Thyroid gland (tissue), 4 donors: Measurements from ENCODE around the gene SPATA7. TPM values are rescaled to one million over a fixed set of nuclear protein-coding genes. Genes with fewer than 3 reads are reported as not detected.

Experiments
- DNase-seq, 2 donors: peaks; one replicate each; pipeline ENCODE4 v3.0.0-alpha.2; 2019
- H3K27ac ChIP-seq, 3 donors: fragments of 200-600 bp; sonication (generic); 1 replicate in 2 of 3; 2 replicates in 1 of 3; pipeline ENCODE4 v1.5.1; 2016 to 2019; ENCODE audit warnings: mild to moderate bottlenecking in 1 of 3, moderate library complexity in 1 of 3
- H3K27me3 ChIP-seq: fragments of 200-600 bp; sonication (generic); one replicate; pipeline ENCODE4 v1.5.1; 2019
- H3K36me3 ChIP-seq, 2 donors: fragments of 200-600 bp; sonication (generic); one replicate each; pipeline ENCODE4 v1.5.1; 2016 to 2019
- H3K4me1 ChIP-seq, 2 donors: fragments of 200-600 bp; sonication (generic); one replicate each; pipeline ENCODE4 v1.5.1; 2017 to 2019
- H3K4me3 ChIP-seq, 3 donors: fragments of 200-600 bp; sonication (generic); replicated peaks in 1 of 3; 1 replicate in 2 of 3; 2 replicates in 1 of 3; pipeline ENCODE4 v1.5.1; 2016; ENCODE audit warnings: mild to moderate bottlenecking in 1 of 3
- H3K9me3 ChIP-seq: fragments of 200-600 bp; sonication (generic); one replicate; pipeline ENCODE4 v1.5.1; 2017
- CTCF ChIP-seq, 6 experiments: fragments of 200-600 bp in 3 of 6; fragments of 450-650 bp in 3 of 6; sonication (generic) in 3 of 6; IDR thresholded peaks; one replicate each; pipeline ENCODE4 v1.5.1; 2016 to 2019; ENCODE audit warnings: antibody characterized with exemption in 6 of 6, mild to moderate bottlenecking in 2 of 6, inconsistent platforms in 1 of 6, moderate library complexity in 1 of 6
- POLR2A ChIP-seq, 2 donors: fragments of 450-650 bp; IDR thresholded peaks; one replicate each; pipeline ENCODE4 v1.6.1; 2017; ENCODE audit warnings: antibody characterized with exemption in 2 of 2, mild to moderate bottlenecking in 2 of 2, moderate library complexity in 1 of 2
- WGBS, 2 donors: methylation state at CpG; one replicate each; pipeline ENCODE4 v1.1.5; 2017; 5-methylcytosine and 5-hydroxymethylcytosine counted together
- intact Hi-C: fragments of 100-400 bp; cut with DNase I; formaldehyde crosslinking; loops from one replicate; pipeline ENCODE4 v1.15.1; 2023
- total RNA-seq, 4 donors: library from RNA; depleted of rRNA; stranded (reverse); fragments of >200 nt; gene quantifications; one replicate each; pipeline ENCODE4 v1.2.3, GENCODE V29; 2016

Gene SPATA7
- total RNA-seq, 4 donors from 2014 or later, result 51.0 to 57.6 (median 52.2) TPM

DNA sequence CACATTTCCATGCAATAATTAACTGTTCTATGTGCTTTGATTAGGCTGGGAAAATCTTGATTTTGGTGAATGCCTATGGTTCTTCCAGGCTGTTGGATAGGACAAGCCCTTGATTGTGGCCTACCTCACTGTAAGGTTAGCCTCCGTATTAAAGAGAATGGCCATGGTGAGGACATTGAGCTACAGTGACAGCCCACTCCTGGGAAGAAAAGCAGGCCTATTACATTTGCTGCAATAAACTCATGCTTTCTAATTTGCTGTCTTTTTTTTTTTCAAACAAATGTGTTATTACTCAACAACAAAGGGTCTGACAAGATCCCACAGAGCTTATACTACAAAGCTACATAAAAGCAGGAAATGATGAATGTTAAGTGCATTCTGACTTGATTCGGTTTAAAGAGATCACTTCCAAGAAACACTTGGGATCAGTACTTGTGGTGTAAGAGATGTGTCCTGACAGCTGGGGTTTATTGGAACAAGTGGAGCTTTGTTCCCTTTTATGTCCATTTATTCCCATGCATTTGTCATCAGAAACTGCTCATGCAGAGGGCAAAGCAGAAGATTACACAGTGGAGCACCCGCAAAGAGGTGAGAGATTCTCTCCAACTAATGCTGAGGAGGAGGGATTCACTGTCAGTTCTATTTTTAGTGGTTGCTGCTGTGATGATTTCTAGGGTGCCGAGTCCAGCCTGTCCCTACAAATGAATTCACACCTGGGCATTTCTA, 33.3 kb upstream of the SPATA7 start:
- Histone ChIP-seq H3K4me3 (no peak overlapping the region), H3K27ac (no peak overlapping the region), H3K9me3 (no peaks in the 10 kb centered on the region), H3K36me3 (no peaks in the 10 kb centered on the region), H3K4me1 (no peaks in the 10 kb centered on the region), H3K27me3 (no peaks in the 10 kb centered on the region)
- intact Hi-C loops, result no loop called here
- 47 to 50% methylated on average over 4 of the region's 4 CpGs for WGBS, 2 donors
- TF ChIP-seq POLR2A (IDR thresholded peaks at IDR 0.05) (no peak), CTCF (IDR thresholded peaks at IDR 0.05) (no peak)
- DNase-seq, result no peak

- H3K36me3 ChIP-seq, result no peaks in the 10 kb centered on the region
- DNase-seq, result no peak
- H3K4me1 ChIP-seq, result no peaks in the 10 kb centered on the region
- 31 to 43% methylated on average over 3 of the region's 3 CpGs for WGBS, 2 donors
- H3K9me3 ChIP-seq, result no peaks in the 10 kb centered on the region
- intact Hi-C loops, result no loop called here
- no peak overlapping the region for H3K4me3 ChIP-seq
- no peaks in the 10 kb centered on the region for H3K27me3 ChIP-seq
- TF ChIP-seq CTCF (IDR thresholded peaks at IDR 0.05) (no peak), POLR2A (IDR thresholded peaks at IDR 0.05) (no peak)
- no peak overlapping the region for H3K27ac ChIP-seq
Measured at GRCh38 chr14:88352698-88353097, 32.8 kb upstream of the SPATA7 start.

DNA sequence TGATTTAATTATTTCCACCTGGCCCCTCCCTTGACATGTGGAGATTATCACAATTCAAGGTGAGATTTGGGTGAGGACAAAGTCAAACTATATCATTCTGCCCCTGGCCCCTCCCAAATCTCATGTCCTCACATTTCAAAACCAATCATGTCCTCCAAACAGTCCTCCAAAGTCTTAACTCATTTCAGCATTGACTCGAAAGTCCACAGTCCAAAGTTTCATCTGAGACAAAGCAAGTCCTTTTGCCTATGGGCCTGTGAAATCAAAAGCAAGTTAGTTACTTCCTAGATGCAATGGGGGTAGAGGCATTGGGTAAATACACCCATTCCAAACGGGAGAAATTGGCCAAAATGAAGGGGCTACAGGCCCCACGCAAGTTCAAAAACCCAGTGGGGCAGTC, 31.1 kb upstream of the SPATA7 start:
- intact Hi-C loops, result no loop called here
- Histone ChIP-seq H3K9me3 (no peaks in the 10 kb centered on the region), H3K36me3 (no peaks in the 10 kb centered on the region), H3K27me3 (no peaks in the 10 kb centered on the region), H3K4me3 (no peak overlapping the region), H3K4me1 (no peaks in the 10 kb centered on the region), H3K27ac (no peak overlapping the region)
- 73 to 87% methylated on average over 3 of the region's 3 CpGs for WGBS, 2 donors
- TF ChIP-seq POLR2A (IDR thresholded peaks at IDR 0.05) (no peak), CTCF (IDR thresholded peaks at IDR 0.05) (no peak)
- DNase-seq, result no peak

- Histone ChIP-seq H3K36me3 (no peaks in the 10 kb centered on the region), H3K27me3 (no peaks in the 10 kb centered on the region), H3K9me3 (no peaks in the 10 kb centered on the region), H3K27ac (no peak overlapping the region), H3K4me1 (no peaks in the 10 kb centered on the region), H3K4me3 (no peak overlapping the region)
- DNase-seq, result no peak
- 60 to 71% methylated on average over 2 of the region's 2 CpGs for WGBS, 2 donors
- TF ChIP-seq CTCF (IDR thresholded peaks at IDR 0.05), result no peak
- TF ChIP-seq POLR2A (IDR thresholded peaks at IDR 0.05), result no peak
- intact Hi-C loops, result no loop called here
Measured at GRCh38 chr14:88359500-88359899, 26.0 kb upstream of the SPATA7 start.

- TF ChIP-seq CTCF (IDR thresholded peaks at IDR 0.05), result no peak
- TF ChIP-seq POLR2A (IDR thresholded peaks at IDR 0.05), result no peak
- H3K4me3 ChIP-seq, result no peak overlapping the region
- no peaks in the 10 kb centered on the region for H3K27me3 ChIP-seq
- no peak overlapping the region for H3K27ac ChIP-seq
- H3K9me3 ChIP-seq, result no peaks in the 10 kb centered on the region
- intact Hi-C loops, result no loop called here
- H3K4me1 ChIP-seq, result no peaks in the 10 kb centered on the region
- WGBS, 2 donors, result 67 to 73% methylated on average over 4 of the region's 4 CpGs
- DNase-seq, result no peak
- H3K36me3 ChIP-seq, result no peaks in the 10 kb centered on the region
Measured at GRCh38 chr14:88363644-88364043, 21.8 kb upstream of the SPATA7 start.
